NB4 (cell line): Measurements from ENCODE around the gene TMEM204.

Source experiments
- CTCF ChIP-seq: IDR thresholded peaks from one replicate; pipeline ENCODE4 v1.5.1; 2012; ENCODE audit warnings: low read depth, low read length
- MAX ChIP-seq: IDR thresholded peaks from 2 replicates; pipeline ENCODE4 v1.6.1; 2011; ENCODE audit warnings: low read depth, low read length
- POLR2A ChIP-seq: IDR thresholded peaks from 2 replicates; pipeline ENCODE4 v1.6.1; 2011; ENCODE audit warnings: mild to moderate bottlenecking; ENCODE audit not compliant: insufficient read length; ENCODE audit errors: extremely low read depth

- TF ChIP-seq CTCF (no peak), POLR2A (no peak), MAX (no peak)
Observed at GRCh38 chr16:1550069-1550468, 16.6 kb downstream of the TMEM204 start.
